ENCODE results near the gene SLC7A10.

The SLC7A10 gene

DNA sequence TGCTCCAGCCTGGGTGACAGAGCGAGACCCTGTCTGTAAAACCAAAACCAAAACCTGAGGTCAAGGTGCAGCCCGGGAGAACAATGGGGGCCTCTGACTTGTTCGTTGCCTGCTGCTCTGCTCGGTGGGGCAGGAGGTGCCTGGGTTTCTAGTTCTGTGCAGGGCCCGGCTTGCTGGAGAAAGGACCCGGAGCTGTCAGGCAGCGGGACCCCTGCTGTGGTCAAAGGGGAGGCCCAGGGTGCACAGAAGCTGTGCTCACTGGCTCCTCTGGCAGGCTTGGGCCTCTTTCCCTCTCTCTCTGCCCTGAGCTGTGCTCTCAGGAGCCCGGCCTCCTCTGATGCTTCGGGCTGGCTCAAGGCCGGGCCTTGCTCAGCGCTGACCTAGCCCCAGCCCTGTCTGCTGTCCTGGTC lies 28.1 kb downstream of the SLC7A10 start:
- no peaks in the 10 kb centered on the region for H3K79me2 ChIP-seq (ENCODE audit: control insufficient read depth, low read length)
- H3K4me3 ChIP-seq (ENCODE audit: low read length) = no peak overlapping the region
- no peak overlapping the region for H3K4me2 ChIP-seq (ENCODE audit: low read length)
- H3K27ac ChIP-seq (ENCODE audit: low read depth, low read length) = no peak overlapping the region
- no peaks in the 10 kb centered on the region for H3F3A ChIP-seq (ENCODE audit: control insufficient read depth, insufficient read depth)
- H3K9me3 ChIP-seq (ENCODE audit: control insufficient read depth, insufficient read depth, low read length) = no peaks in the 10 kb centered on the region
- no peaks in the 10 kb centered on the region for H4K20me1 ChIP-seq (ENCODE audit: control insufficient read depth, insufficient read depth, low read depth, low read length)
- no peaks in the 10 kb centered on the region for H3K9me2 ChIP-seq (replicated peaks; ENCODE audit: control insufficient read depth, low read length)
- H3K4me1 ChIP-seq (ENCODE audit: control insufficient read depth, low read length) = no peaks in the 10 kb centered on the region
- TF ChIP-seq, protein P1, sequence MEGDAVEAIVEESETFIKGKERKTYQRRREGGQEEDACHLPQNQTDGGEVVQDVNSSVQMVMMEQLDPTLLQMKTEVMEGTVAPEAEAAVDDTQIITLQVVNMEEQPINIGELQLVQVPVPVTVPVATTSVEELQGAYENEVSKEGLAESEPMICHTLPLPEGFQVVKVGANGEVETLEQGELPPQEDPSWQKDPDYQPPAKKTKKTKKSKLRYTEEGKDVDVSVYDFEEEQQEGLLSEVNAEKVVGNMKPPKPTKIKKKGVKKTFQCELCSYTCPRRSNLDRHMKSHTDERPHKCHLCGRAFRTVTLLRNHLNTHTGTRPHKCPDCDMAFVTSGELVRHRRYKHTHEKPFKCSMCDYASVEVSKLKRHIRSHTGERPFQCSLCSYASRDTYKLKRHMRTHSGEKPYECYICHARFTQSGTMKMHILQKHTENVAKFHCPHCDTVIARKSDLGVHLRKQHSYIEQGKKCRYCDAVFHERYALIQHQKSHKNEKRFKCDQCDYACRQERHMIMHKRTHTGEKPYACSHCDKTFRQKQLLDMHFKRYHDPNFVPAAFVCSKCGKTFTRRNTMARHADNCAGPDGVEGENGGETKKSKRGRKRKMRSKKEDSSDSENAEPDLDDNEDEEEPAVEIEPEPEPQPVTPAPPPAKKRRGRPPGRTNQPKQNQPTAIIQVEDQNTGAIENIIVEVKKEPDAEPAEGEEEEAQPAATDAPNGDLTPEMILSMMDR (IDR thresholded peaks at IDR 0.05; ENCODE audit: low read depth, low read length, poor library complexity, severe bottlenecking) = no peak
- no peak for TF ChIP-seq EZH2phosphoT487 (IDR thresholded peaks at IDR 0.05; ENCODE audit: borderline replicate concordance, low read length)
- H3K27me3 ChIP-seq (ENCODE audit: control insufficient read depth, low read length) = no peaks in the 10 kb centered on the region
- H3K36me3 ChIP-seq (ENCODE audit: control insufficient read depth, low read length) = no peaks in the 10 kb centered on the region

DNA sequence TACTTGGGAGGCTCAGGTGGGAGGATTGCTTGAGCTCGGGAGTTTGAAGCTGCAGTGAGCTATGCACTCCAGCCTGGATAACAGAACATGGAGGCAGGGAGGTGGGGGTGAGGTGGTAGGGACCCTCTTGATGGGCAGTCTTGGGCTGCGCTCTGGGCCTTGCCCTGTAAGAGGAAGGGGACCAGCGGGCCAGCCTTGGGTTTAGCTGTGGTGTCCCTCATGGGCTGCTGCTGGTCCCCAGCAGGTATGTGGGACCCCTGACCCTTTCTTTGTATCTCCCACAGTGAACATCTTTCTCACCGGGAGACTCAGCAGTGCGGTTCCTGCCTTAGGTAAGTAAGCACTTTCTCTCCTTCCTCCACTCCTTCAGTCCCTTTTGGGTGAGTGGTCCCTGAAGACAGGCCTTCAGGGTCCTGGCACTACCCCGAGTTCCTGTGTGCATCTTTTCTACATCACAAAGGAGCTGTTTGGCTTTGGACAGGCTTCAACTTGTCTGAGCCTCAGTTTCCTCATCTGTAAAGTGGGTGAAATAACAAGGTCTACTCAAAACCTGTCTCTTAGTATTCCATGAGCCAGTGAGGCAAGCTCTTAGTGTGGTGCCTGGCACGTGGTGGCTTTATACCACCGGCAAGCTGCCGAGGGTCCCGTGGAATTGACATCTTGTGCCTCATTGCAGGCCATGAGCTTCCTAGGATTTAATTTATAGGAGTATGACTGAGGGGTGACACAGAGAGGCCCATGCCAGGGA lies 29.0 kb downstream of the SLC7A10 start:
- Histone ChIP-seq H3K4me1 (ENCODE audit: control insufficient read depth, low read length) (no peaks in the 10 kb centered on the region), H3K27me3 (ENCODE audit: control insufficient read depth, low read length) (no peaks in the 10 kb centered on the region), H3K4me3 (ENCODE audit: low read length) (no peak overlapping the region), H3K4me2 (ENCODE audit: low read length) (no peak overlapping the region), H4K20me1 (ENCODE audit: control insufficient read depth, insufficient read depth, low read depth, low read length) (no peaks in the 10 kb centered on the region), H3K79me2 (ENCODE audit: control insufficient read depth, low read length) (no peaks in the 10 kb centered on the region), H3K9me2 (replicated peaks; ENCODE audit: control insufficient read depth, low read length) (no peaks in the 10 kb centered on the region), H3F3A (ENCODE audit: control insufficient read depth, insufficient read depth) (no peaks in the 10 kb centered on the region), H3K36me3 (ENCODE audit: control insufficient read depth, low read length) (no peaks in the 10 kb centered on the region), H3K9me3 (ENCODE audit: control insufficient read depth, insufficient read depth, low read length) (no peaks in the 10 kb centered on the region), H3K27ac (ENCODE audit: low read depth, low read length) (no peak overlapping the region)
- TF ChIP-seq, protein P1 (IDR thresholded peaks at IDR 0.05; ENCODE audit: low read depth, low read length, poor library complexity, severe bottlenecking) = no peak
- TF ChIP-seq EZH2phosphoT487 (IDR thresholded peaks at IDR 0.05; ENCODE audit: borderline replicate concordance, low read length) = no peak

DNA sequence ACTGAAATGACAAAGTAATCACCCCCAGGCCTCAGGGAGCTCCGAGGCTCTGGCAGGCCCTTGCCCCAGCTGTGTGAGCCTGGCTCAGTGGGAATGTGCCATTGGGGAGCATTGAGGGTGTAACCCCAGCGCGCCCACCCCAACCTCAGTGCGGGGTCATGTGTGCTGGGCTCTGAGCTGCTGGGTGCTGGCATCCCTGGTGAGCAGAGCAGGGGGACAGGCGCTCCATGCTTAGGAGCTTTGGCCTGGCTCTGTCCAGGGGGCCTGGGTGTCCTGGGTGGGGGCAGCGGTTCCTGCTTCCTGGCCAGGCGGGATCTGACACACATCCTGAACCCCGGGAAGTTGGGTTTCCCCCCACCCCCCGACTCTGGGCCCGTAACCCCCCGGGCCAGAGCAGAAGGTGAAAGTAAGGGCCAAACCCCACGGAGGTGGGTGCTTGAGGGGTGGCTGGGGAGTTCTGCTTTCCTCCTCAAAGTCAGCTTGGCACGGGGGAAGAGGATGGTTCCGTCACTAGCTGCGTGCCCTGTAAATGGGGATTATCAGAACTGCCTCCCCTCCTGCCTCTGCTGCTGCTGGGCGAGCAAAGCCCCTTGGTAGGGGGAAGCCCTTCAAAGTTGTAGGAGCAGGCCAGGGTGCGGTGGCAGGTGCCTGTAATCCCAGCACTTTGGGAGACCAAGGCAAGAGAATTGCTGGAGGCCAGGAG lies 29.9 kb downstream of the SLC7A10 start:
- Histone ChIP-seq H3K9me2 (replicated peaks; ENCODE audit: control insufficient read depth, low read length) (no peaks in the 10 kb centered on the region), H3K4me3 (ENCODE audit: low read length) (no peak overlapping the region), H3K4me2 (ENCODE audit: low read length) (no peak overlapping the region), H3K36me3 (ENCODE audit: control insufficient read depth, low read length) (no peaks in the 10 kb centered on the region), H3K4me1 (ENCODE audit: control insufficient read depth, low read length) (no peaks in the 10 kb centered on the region), H3K9me3 (ENCODE audit: control insufficient read depth, insufficient read depth, low read length) (no peaks in the 10 kb centered on the region), H3K27ac (ENCODE audit: low read depth, low read length) (no peak overlapping the region), H4K20me1 (ENCODE audit: control insufficient read depth, insufficient read depth, low read depth, low read length) (no peaks in the 10 kb centered on the region), H3F3A (ENCODE audit: control insufficient read depth, insufficient read depth) (no peaks in the 10 kb centered on the region), H3K27me3 (ENCODE audit: control insufficient read depth, low read length) (no peaks in the 10 kb centered on the region), H3K79me2 (ENCODE audit: control insufficient read depth, low read length) (no peaks in the 10 kb centered on the region)
- no peak for TF ChIP-seq EZH2phosphoT487 (IDR thresholded peaks at IDR 0.05; ENCODE audit: borderline replicate concordance, low read length)
- TF ChIP-seq, protein P1 (IDR thresholded peaks at IDR 0.05; ENCODE audit: low read depth, low read length, poor library complexity, severe bottlenecking) = no peak
